ENCODE data around the gene KSR2.

Gene KSR2

DNA sequence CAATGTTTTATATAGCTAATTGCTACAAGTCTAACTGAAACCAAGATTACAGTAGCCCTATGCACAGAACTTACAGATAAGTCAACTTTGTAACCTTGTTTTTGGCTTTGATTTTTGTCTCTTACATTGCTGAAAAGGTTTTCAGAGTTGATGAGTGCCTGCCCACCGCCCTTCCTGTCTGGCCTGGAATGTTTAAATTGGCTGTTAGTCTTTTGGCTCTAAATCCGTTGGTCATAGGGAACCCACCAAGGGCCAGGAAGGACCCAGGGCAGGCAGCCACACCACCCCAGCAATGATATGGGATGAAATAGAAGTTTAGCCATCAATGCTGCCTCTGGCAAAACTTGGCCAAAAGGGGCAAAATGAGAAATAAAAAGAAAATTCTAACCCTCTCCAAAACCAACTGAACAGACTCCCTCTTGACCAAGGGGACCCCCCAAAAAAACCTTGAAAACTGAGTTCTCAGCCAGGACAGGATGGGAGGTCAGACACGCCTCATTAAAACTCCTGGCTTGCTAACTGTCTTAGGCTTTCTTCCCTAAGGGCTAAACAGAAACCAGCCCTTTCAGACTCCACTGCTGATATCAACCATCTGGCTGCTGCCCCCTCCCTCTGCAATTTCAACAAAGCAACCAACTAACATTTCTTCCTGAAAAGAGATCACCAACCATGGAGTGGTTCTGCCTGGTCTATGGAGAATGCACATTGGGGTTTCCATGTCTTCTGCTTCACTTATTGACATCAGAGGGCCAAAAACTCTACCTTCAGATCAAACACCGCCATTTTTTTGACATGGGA, 365.3 kb downstream of the KSR2 start:
- no peak for DNase-seq

DNA sequence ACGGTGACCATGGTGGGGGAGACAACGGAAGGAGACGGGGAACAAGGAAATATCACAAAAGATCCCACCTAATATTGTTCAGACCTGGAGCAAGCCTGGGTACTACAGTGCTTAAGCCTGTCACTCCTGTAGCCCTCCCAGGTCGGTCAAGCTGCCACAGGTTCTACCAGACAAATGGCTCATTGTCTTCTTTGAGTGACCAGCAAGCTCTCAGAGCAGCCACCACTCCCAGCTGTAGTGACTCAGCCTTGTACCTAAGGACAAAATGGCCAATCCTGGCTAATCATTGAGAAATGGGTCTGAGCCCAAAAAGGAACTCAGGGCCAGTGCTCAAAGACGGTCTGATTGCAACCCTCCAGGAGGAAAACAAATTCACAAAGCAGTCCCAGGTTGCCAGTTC, 368.9 kb downstream of the KSR2 start:
- no peak for DNase-seq

DNA sequence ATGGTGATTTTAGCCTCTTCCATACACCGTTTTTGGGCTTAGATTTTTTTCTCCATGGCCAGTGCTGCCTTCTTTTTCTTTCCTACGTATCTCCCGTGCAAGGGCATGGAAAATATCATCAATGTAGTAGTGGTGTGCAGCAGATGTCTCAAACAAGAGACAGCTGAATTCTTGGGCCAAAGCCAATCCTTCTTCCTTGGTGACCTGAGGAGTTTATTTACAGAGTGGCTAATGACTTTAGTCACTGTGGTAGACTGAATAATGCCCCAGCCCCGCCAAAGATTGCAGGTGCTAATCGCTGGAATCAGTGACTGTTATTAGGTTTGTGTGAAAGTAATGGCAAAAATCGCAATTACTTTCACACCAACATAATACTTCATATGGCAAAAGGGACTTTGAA, 371.8 kb downstream of the KSR2 start:
- DNase-seq: no peak

DNA sequence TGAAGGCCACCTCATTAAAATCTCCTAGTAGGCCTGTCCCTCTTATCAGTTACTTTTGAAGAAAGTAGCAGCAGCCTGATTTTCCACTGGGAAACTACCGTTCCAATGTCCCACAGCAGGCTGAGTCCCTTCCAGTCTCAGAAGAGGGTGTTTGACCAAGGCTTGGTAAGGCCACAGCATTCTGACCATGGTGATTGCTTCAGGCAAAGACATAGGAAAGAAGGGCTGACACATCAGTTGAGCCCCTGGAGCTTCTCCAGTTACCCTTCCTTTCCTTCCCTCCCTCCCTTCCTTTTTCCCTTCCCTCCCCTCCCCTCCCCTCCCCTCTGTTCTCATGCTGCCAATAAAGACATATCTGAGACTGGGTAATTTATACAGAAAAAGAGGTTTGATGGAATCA, 373.0 kb downstream of the KSR2 start:
- DNase-seq: no peak

DNA sequence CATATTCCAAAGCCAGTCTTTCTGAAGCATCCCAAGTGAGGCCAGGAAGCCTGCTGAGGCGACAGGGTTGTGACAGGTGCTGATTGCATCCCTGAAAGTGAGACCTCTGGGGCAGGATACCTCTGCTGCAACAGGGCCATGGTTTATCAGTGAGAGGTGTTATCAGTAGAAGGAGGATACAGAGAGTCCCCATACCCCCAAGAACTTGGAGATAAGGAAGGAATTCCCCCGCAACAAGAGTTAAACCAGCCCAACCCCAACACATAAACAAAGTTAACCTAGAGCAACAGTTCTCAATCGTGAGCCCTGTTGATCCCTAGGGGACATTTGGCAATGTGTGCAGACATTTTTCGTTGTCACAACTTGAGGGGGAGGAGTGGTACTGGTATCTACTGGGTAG, 374.3 kb downstream of the KSR2 start:
- DNase-seq: no peak

DNA sequence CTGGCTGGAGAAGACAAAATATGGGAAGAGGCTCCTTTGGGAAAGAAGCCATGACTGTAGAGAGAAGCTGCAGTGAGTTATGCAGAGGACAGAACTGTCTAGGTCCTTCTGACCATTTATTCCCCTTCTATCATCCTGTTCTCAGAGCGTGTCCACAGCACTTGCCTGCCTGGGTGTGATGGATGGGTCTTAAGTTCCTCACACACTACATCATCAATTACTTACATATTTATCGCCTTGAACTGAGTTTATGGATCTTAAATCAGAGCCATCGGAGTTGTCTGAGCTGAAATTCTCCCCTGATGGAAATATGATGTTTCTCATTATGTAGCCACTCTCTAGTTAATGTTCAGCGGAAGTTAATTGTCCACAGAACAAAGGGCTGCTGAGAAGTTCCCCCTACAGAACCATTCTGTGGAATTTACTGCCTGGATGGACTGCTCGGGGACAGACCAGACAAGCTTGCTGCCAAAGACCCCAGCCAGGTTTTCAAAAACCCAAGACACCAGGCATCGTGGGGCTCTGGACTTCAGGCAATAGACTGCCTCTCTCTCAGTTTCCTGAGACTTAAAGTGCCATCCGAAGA, 374.9 kb downstream of the KSR2 start:
- no peak for DNase-seq

DNA sequence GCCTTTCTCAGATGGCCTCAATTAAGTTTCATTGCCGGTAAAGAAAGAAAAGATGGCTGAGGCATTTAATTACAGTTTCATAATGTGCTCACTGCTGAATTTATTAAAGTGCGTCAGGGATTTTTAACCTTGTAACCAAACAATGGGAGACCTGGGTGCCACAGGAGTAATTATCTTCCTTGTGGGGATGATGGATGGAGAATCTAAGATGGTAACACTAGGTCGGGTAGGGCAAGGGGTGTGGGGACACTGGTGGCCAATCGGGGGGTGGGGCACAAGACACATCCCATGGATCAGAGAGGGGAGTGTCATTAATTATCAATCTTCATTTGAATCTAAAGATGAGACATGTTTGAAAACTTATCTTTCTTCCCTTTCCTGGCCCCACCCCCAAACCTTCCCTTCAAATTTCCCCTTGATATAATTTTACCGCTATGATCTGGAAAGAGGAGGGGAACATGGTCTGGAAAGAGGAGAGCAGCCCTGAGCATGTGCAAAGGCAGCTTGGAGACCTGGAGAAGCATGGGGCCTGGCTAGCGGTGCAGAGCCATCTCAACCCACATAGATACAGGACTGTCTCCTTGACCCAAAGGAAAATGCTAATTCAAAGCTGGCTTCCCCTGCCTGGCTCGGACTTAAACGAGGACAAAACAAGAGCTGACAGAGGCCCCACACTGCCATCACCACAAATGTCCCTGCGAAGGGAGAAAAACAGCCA, 376.0 kb downstream of the KSR2 start:
- no peak for DNase-seq

DNA sequence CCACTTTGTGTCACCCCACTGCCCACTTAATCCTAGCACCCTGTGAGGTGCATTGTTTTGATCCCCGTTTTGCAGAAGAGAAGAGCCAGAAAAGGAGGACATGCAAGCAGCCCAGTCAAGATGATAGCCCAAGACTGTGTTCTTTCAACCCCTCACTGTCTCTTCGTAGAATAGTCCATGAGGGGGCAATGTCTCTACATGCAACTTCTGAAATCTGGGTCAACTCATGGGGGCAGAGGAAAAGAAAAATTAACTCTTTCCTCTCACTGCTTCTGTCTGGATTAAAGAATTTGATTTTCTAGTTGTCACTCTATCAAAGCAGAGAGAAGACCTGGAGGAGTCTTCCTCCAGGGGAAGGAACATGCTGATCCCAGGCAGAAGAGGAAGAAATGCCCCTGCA, 377.8 kb downstream of the KSR2 start:
- DNase-seq: no peak

DNA sequence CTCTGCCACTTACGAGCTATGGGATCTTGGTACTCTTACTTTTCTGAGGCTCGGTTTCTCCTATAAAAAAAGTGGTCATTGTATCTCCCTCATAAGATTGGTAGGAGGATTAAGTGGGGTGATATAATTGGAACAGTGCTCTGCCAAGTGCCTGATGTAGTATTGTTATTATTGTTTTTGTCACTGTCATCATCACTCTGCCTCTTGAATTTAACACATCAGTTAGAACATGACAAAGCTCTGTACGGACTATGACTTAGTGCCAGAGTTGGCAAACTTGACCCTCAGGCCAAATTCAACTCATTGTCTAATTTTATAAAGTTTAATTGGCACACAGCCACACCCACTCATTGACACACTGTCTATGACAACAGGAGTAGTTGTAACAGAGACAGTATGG, 378.4 kb downstream of the KSR2 start:
- no peak for DNase-seq

DNA sequence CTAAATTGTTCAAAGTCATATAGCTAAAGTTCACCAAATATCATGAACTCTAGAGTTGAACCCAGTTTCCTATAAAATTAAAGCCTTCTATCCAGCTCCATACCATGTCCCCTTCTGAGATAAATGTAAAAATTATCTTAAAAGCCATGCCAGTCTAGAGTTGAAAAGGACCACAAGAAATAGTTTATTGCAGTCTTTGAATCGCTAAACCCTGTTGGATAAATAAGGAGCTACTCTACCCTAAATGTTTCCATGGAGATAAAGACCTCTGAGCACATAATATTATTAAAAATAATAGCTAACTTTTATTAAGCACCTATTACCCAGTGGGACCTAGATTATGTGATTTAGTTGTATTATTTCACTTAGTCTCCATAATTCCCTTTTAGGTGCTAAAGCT, 379.8 kb downstream of the KSR2 start:
- no peak for DNase-seq

DNA sequence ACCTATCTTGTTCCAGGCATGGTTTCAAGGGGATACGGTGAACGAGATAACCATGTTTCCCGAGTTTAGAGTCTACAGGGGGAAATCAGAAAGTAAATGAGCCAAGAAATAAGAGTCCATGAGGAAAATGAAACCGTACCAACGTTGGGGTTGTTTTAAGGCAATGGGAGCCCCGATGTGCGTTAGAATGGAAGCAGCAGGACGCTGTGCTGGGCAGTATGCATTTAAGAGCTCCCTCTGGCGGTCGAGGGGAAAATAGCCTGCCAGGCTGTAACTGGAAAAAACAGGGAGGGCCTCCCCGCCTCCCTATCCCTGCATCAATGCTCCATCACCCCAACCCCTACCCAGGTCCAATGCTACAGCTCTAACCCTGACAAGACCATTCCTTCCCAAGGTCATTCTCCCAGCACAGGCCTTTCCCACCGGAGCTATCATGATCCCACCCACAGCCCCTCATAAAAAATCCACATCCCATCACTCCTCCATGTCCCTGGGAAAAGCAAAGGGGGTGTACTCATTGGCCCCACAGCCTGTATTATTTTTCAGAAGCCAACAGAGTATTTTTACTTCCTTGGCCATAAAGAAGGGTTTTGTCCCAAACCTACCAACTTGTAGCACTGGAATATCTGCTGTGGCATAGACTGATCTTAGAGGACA, 381.0 kb downstream of the KSR2 start:
- DNase-seq: peak; percentile 49

DNA sequence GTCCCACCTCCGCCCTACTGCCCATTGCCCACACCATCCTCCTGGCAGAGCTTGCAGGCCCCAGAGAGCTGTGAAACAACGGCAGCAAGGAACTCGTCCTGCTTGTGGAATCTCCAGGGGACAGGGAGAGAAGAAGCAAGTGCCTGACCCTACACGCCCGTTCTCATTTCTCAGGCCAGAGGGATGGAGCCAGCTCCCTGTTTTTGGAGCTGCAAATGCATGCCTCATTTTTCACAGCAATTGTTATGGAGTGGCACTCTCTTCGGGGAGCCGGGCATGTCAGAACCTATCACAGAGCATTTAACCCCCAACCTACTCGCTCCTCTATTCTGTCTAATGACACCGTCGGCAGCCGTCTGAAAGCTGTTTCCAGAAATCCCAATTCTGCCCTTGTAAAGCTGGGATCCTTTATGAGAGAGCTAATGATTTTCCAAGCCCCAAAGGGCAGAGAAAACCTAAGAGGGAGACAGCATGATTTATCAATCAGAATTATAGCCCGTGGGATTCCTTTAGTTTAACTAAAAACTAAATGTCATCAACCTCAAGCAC, 385.0 kb downstream of the KSR2 start:
- DNase-seq: no peak

DNA sequence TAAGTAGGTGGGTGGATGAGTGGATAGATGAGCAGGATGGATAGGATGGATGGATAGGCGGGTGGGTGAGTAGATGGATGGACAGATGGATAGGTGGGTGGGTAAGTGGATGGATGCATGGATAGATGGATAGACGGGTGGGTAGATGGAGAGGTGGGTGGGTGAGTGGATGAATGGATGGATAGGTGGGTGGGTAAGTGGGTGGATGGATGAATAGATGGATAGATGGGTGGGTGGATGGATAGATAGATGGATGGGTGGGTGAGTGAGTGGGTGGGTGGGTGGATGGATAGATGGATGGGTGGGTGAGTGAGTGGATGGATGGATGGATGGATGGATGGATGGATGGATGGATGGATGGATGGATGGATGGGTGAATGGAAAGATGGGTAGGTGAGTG, 385.7 kb downstream of the KSR2 start:
- DNase-seq: no peak

DNA sequence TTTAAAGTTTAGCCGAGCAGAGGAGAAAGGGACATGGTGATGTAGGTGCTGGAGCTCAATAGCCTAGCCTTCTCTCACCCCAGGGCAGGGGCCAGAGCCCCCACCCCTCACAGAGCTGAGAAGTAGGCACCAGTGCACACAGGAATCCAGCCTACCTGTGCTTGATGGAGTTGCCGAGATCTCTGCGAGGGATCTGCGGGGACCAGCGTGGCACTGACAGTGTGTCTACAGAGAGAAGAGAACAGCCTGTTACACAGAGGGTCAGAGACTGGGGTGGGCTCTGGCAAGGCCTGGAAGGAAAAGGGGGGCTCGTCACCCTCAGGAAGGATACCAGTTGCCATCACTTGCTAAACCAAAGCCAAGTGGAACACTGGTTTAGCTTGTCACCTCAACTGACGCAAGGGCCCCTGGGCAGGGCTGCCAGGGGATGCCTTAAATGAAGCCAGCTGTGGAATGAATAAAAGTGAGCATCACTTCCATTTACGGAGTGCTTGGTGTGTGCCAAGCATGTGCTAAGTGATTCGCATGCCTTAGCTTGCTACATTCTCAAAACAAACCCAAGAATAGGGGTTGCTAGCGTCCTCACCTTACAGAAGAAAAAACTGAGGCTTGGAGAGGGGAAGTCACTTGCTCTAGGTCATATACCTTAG, 386.5 kb downstream of the KSR2 start:
- DNase-seq: no peak

DNA sequence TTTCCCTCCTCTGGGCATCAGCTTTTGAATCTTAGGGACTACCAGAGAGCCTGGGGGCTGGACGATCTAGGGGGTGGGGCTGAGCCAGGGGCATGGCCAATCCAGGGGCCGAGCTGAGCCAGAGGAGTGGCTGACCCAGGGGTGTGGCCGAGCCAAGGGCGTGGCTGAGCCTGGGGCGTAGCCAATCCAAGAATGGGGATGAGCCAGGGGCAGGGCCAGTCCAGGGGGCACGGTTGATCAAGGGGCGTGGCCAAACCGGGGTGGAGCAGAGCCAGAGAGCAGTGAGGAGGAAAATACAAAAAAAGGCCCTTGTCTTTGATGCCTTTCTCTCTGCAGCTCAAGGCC, 388.1 kb downstream of the KSR2 start:
- peak; percentile 13 for DNase-seq

DNA sequence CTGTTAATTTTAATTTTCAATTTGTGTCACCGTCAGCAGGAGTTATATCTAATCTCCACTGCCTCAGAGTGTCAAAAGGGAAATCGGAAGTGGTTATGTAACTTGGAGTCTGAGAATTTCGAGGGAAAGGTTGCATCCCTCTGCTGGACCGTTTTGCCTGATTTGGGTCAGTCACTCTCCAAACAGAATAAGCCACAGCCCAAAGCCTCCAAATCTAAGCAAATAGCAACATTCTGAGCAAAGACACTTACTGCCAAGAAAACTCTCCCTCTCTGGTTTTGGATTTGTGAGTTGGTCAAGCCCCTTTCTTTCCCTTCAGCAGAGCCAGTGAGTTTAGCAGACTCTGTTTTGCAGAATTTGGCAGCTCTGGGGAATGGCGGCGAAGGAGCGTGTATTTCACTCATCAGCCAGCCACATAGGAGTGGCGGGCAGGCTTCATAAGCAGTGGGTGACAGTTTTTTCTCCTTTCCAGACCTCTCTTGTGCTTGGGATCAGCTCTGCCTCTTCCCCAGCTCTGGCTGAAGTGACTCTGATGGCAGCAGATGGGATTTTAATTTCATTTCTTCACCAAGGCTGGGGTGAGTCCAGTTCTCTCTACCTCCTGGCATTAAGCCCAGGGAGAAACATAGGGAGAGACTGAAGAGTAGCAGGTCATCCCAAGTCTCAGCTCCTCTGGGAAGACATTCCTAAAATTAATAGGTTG, 388.6 kb downstream of the KSR2 start:
- no peak for DNase-seq

DNA sequence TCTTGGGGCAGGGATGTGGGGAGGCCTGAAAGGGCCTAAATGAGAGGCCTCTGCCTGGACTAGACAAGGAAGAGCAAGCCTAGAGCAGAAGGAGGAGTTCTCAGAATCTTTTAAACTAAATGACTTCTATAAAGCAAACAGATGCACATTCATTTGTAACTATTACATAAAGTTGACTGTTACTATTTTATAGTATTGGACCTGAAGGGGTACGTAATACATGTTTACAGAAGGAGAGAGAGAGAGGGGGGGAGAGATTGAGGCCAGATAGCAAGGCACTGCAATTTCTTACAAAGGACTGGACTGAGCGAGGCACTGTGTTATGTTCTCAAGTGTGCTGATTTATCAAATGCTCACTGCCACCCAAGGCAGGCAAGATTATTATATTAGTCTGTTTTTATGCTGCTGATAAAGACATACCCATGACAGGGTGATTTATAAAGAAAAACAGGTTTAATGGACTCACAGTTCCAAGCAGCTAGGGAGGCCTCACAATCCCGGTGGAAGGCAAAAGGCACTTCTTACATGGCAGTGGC, 391.6 kb downstream of the KSR2 start:
- DNase-seq: no peak

DNA sequence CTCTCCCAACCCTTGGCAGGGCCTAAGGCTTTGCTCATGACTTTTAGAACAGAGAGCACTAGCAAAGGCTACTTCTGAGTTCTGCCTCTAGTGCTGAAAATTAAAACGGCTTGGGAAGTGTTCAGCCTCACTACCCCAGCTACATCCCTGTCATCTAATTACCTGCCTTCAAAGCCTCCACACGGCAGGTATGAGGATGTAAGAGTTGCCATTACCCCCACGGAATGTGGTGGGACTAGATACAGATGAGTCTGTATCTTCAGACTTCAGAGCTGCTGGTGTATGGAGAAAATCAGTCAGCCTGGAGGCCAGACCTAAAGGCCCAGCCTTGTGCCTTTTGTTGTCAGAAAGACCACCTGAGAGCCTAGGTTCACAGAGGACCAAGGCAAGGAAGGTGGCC, 392.7 kb downstream of the KSR2 start:
- DNase-seq: no peak

DNA sequence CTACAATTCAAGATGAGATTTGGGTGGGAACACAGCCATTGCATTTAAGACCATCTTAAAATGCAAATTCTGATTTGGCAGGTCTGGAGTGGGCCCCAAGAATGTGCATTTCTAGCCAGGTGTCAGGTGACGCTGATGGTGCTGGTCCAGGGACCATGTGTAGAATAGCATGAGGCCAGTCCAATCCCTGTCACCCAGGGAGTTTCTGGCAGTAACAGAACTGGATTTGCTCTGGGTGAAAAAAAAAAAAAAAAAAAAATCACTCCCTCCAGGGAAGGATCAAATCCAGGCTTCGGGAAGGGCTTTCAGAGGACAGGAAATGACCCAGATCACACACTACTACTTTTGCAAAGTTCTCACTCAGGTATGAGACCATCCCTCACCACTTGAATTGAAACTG, 394.1 kb downstream of the KSR2 start:
- no peak for DNase-seq

DNA sequence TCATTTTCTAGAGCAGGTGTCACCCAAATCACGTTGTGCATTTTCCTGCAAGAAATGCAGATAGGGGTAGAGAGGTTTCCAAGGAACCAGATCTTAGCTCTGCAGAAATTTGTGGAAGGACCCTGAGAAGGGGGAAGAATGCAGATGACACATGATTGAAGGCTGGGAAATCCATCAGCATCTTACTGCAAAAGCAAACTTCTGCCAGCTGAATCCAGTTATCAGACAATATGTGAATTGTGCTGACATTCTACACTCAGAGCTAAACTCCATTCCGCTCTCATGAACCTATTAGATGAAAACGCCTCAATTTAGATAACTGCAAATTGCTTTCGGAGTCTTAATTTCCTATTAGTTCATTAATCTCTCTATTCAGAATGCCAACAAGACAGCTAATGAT, 396.0 kb downstream of the KSR2 start:
- no peak for DNase-seq

DNA sequence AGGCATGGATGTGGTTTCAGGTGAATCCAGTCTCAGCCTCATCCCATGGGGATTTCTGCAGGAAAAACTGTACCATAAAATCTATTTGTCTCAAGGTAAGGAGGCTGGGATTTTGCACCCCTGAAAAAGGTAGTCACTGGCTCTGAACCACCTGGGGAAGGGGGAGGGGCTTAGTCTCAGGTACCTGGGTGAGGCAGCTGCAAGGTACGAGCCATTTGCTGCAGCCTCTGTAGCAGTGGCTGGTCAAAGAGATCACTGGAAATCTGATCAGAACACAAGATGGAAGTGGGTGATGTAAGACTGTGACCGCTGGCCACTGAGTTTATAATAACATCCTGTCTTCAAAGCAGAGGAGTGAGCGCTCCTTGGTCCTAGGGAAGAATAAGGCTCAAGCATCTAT, 397.5 kb downstream of the KSR2 start:
- no peak for DNase-seq

DNA sequence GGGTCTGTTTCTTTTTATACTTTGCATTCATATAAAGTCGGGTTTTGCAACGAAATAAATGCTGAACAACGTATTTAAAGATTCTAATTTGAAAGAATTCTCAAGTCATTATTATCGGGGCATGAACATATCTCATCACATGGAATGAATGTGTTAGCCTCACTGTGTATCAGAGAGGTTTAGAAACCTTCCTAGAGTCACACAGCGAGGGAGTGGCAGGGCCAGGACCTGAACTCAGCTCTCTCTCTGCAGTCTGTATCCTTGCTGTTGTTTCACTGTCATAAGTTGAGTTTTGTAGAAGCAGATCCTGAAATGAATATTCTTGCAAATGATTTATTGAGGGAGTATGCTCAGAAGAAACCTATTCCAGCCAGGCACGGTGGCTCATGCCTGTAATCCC, 398.2 kb downstream of the KSR2 start:
- DNase-seq: no peak
